Limb (tissue), 2 donors: ENCODE results near the gene ZCCHC13.
"Not testable (repeated sequence)": the region's sequence is repeated elsewhere in the genome, so short reads cannot be mapped to it uniquely, and the experiment has no call there.

Source experiments
- DNase-seq, 2 donors: peaks; one replicate each; pipeline ENCODE4 v3.0.0-alpha.2; 2016; ENCODE audit errors: extremely low spot score in 2 of 2

ZCCHC13 gene

DNA sequence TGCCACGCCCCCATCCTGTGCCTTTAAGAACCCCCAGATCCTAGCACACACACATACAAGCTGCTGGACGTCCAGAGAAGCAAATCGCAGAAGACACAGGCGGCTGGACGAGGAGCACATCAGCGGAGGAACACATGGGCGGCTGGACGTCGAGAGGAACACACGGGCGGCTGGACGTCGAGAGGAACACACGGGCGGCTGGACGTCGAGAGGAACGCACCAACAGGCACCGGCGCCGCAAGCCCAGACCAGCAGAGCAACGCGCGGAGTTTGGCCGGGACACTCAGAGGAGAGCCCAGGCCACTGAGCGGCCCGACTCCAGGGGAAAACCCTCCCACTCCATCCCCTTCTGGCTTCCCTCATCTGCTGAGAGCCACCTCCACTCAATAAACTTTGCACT, 17.2 kb downstream of the ZCCHC13 start:
- DNase-seq = no peak

- no peak for DNase-seq
These were observed 20.2 kb downstream of the ZCCHC13 start for GRCh38 chrX:74324131-74324530.

DNA sequence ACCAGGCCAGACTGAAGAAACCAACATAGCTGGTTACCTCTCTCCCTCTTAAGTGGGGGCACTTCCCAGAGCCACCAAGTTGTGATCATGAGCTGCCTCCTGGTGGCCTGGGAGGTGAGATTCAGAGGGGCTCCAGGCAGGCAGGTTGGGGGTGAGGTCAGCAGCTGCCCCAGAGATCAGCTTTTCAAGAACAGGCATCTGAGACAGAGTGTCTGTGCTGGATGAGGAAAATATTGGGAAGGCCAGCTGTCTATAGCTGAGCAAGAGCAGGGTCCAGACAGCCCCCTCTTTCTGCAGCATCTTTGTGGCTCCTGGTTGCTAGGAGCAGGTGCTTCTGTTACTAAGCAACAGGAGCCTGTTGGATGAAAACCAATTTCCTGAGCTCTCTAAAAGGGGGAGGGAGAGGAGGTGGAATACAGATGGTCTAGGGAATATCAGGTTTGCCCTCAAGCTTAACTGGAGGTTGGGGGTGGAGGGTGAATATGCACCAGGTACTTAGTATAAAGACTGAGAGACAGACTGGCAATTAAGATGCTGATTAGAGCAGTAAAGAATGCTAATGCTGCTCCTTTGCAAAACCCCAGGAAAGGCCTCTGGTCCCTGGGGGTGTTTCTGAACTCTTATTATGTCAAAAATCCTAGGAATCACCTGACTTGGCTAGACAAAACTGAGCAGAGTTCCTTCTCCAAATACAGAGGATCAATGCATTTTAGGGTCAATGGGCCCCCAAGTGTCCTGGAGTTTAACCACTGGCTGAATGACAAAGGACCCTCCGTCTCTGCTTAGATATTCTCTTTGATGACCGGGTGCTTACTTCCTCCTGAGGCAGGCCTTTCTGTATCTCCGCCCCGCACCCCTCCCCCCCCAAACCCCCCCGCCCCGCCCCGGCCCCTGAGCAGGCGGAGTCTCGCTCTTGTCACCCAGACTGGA, 21.4 kb downstream of the ZCCHC13 start:
- no peak for DNase-seq

DNA sequence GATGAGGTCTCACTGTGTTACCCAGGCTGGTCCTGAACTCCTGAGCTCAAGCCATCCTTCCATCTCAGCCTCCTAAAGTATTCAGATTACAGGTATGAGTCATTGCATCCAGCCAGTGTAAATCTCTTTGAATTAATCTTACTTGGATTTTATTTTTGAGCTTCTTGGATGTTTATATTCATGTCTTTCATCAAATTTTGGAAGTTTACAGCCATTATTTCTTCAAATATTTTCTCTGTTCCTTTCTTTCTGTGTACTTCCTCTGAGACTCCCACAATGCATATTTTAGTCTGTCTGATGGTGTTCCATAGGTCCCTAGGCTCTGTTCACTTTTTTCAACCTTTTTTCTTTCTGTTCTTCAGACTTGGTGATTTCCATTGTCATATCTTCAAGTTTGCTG, 34.9 kb downstream of the ZCCHC13 start:
- DNase-seq = no peak

DNA sequence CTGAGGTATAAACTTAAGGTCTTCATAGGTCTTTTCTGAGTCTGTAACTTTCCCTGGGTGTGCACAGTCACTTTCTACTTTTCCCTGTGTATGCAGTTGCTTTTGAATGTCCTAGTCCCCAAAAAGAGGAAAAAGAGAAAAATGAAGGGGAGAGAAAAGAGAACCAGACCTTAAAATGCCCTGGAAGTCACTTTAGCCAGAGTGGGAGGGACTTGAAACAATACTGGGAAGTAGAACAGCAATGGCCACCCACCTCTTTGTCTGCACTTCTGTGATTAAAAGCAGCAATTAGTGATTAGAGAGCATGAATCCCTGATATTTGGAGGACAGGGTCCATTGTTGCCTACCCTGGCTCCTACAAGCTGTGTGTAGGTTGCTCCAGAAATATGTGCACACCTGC, 36.1 kb downstream of the ZCCHC13 start:
- DNase-seq = no peak

GRCh38 chrX:74342211-74342610, 38.2 kb downstream of the ZCCHC13 start:
- DNase-seq = not testable (repeated sequence)

- DNase-seq = no peak
These were observed 39.6 kb downstream of the ZCCHC13 start for GRCh38 chrX:74343343-74344279.

DNA sequence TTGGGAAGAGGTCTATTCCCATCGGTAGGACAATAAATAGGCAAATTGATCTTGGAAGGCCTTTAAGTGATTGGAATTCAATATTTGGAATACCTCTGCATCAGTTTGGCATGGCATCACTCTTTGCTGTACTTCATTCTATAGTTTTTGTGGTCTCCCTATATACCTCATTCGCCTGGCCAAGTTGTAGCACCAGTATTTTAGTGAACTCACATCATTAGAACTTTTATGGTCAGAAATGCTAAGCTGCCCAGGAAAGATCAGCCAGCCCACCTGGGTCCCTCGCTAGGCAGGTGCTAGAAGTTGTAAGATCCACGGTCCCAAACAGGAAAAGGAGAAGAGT, 40.3 kb downstream of the ZCCHC13 start:
- DNase-seq = no peak

- DNase-seq = no peak
These were observed 42.1 kb downstream of the ZCCHC13 start for GRCh38 chrX:74346088-74346487.

- no peak for DNase-seq
These were observed 45.4 kb downstream of the ZCCHC13 start for GRCh38 chrX:74349387-74349786.

- DNase-seq = no peak
These were observed 47.8 kb downstream of the ZCCHC13 start for GRCh38 chrX:74351760-74352159.

GRCh38 chrX:74353984-74354383, 50.0 kb downstream of the ZCCHC13 start:
- DNase-seq = no peak
